Measurements from ENCODE around the gene EEF2K. TPM values are rescaled to one million over a fixed set of nuclear protein-coding genes. Genes with fewer than 3 reads are reported as not detected.

Gene EEF2K
- total RNA-seq, 1 experiment from 2014 or later: 9.1 TPM

- POLR2A ChIA-PET (ENCODE audit: unreplicated experiment): no interaction called here
- no peak overlapping the region for H3K4me3 ChIP-seq (ENCODE audit: low read length)
- CTCF ChIA-PET: no interaction called here
- ATAC-seq: no peak
- no peaks in the 10 kb centered on the region for H3K9me3 ChIP-seq (ENCODE audit: low read length)
- H3K4me1 ChIP-seq (ENCODE audit: insufficient read depth, low read length): no peaks in the 10 kb centered on the region
- no peaks in the 10 kb centered on the region for H3F3A ChIP-seq (ENCODE audit: low read length, unreplicated experiment)
- no peak overlapping the region for H3K27ac ChIP-seq (ENCODE audit: low read length)
- intact Hi-C loops (cut with micrococcal nuclease): no loop called here
- H3K9me2 ChIP-seq (replicated peaks; ENCODE audit: low read length): no peaks in the 10 kb centered on the region
- no peak overlapping the region for H3K4me2 ChIP-seq (ENCODE audit: low read length)
- no peak for TF ChIP-seq EZH2phosphoT487 (IDR thresholded peaks at IDR 0.05; ENCODE audit: borderline replicate concordance, low read length)
- TF ChIP-seq EZH2 (IDR thresholded peaks at IDR 0.05; ENCODE audit: low read length, unreplicated experiment): no peak
- TF ChIP-seq CTCF (conservative IDR thresholded peaks at IDR 0.05; ENCODE audit: low read depth, low read length): no peak
- peaks cover 15% of the 10 kb centered on the region for H3K36me3 ChIP-seq (ENCODE audit: low read depth, low read length)
- H3K27me3 ChIP-seq (ENCODE audit: low read length): no peaks in the 10 kb centered on the region
- no peaks in the 10 kb centered on the region for H4K20me1 ChIP-seq (ENCODE audit: low read length)
- 0 out of 2 replicates have a peak, but pooled peaks cover 4% of the 10 kb centered on the region for H3K79me2 ChIP-seq (ENCODE audit: low read length)
- no TSS peak for BruUV-seq (replicated peaks)
- DNase-seq: no peak
- H2AFZ ChIP-seq (ENCODE audit: low read length): no peak overlapping the region
- H3K9ac ChIP-seq (ENCODE audit: low read length): no peak overlapping the region
Measured at GRCh38 chr16:22308824-22309520, 102.9 kb downstream of the EEF2K start.

- Histone ChIP-seq H3K79me2 (ENCODE audit: low read length) (no peaks in the 10 kb centered on the region), H3K27me3 (ENCODE audit: low read length) (no peaks in the 10 kb centered on the region), H3K9me2 (replicated peaks; ENCODE audit: low read length) (no peaks in the 10 kb centered on the region), H3K36me3 (ENCODE audit: low read depth, low read length) (peaks cover 15% of the 10 kb centered on the region), H3K9me3 (ENCODE audit: low read length) (no peaks in the 10 kb centered on the region), H3K4me2 (ENCODE audit: low read length) (no peak overlapping the region), H3K4me1 (ENCODE audit: insufficient read depth, low read length) (no peaks in the 10 kb centered on the region), H2AFZ (ENCODE audit: low read length) (no peak overlapping the region), H3K9ac (ENCODE audit: low read length) (no peak overlapping the region), H3K27ac (ENCODE audit: low read length) (no peak overlapping the region), H3K4me3 (ENCODE audit: low read length) (no peak overlapping the region), H3F3A (ENCODE audit: low read length, unreplicated experiment) (no peaks in the 10 kb centered on the region), H4K20me1 (ENCODE audit: low read length) (no peaks in the 10 kb centered on the region)
- ChIA-PET CTCF (no interaction called here), POLR2A (ENCODE audit: unreplicated experiment) (no interaction called here)
- no TSS peak for BruUV-seq (replicated peaks)
- no peak for DNase-seq
- no peak for ATAC-seq
- no peak for TF ChIP-seq EZH2phosphoT487 (IDR thresholded peaks at IDR 0.05; ENCODE audit: borderline replicate concordance, low read length)
- TF ChIP-seq CTCF (conservative IDR thresholded peaks at IDR 0.05; ENCODE audit: low read depth, low read length): no peak
- TF ChIP-seq EZH2 (IDR thresholded peaks at IDR 0.05; ENCODE audit: low read length, unreplicated experiment): no peak
- intact Hi-C loops (cut with micrococcal nuclease): no loop called here
Measured at GRCh38 chr16:22311520-22311919, 105.4 kb downstream of the EEF2K start.
